ENCODE data around the gene OR5B12.
"Not testable (repeated sequence)": the region's sequence is repeated elsewhere in the genome, so short reads cannot be mapped to it uniquely, and the experiment has no call there.

The OR5B12 gene

DNA sequence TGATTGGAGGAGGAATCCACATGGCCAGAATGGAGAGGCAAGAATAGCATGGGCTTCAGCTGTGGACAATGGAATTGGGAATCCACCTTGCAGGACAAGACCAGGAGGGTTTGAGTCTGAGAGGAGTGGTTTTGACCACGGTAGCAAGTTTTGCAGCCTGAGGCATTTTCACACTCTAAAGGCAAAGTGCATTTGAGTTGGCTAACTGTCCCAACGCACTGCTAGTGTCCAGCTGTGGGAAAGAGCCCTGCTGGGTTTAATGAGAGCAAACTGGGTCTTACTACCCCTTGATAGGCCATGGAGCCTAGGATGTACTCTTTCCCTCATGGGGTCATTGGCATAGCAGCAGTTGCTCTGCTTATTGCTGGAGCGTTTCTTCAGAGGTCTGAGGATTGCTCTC lies 14.0 kb downstream of the OR5B12 start, which contains the start of gene OR5B2:
TSS of gene OR5B2 (minus strand) at position 101 of the 400 bp plus-strand sequence. CDS start 4,860 bp downstream, outside the sequence.
- CTCF ChIA-PET = no interaction called here
- POLR2A ChIA-PET (ENCODE audit: low non-redundant PET) = no interaction called here
- no peak within 1 kb of the TSS for H3K27ac ChIP-seq
- no peak for DNase-seq (ENCODE audit: low spot score)
- TF ChIP-seq CTCF (conservative IDR thresholded peaks at IDR 0.05; ENCODE audit: low read depth) = no peak

GRCh38 chr11:58406774-58407173 lies 35.3 kb downstream of the OR5B12 start, which contains the start of gene OR5B3:
OR5B3 (minus strand) TSS chr11:58406874; CDS start chr11:58403409, 3,465 bp downstream.
- ChIA-PET CTCF (no interaction called here), POLR2A (ENCODE audit: low non-redundant PET) (no interaction called here)
- no peak for TF ChIP-seq CTCF (conservative IDR thresholded peaks at IDR 0.05; ENCODE audit: low read depth)
- H3K27ac ChIP-seq = no peak within 1 kb of the TSS
- no peak for DNase-seq (ENCODE audit: low spot score)

GRCh38 chr11:58399622-58400021 lies 42.4 kb downstream of the OR5B12 start:
- DNase-seq (ENCODE audit: low spot score); POLR2A ChIA-PET (ENCODE audit: low non-redundant PET); CTCF ChIA-PET; H3K27ac ChIP-seq: not testable (repeated sequence)

DNA sequence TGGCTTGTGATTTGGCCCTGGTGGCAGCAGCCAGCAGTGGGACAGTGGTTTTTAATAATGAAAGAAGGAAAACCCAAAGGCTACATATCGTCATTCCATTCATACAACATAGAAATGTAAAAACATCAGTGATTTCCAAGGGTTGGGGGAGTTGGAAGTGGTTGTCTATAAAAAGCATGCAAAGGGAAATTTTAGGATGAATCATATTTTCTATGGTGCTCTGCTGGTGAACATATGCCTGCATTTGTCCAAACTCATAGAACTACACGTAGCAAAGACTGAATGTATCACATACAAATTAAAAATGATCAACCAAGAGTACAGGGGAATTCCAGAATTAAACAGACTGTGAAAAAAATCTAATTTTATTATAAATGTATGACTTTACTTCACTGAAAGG lies 46.5 kb downstream of the OR5B12 start:
- TF ChIP-seq CTCF (conservative IDR thresholded peaks at IDR 0.05; ENCODE audit: low read depth) = no peak
- ChIA-PET POLR2A (ENCODE audit: low non-redundant PET) (no interaction called here), CTCF (interaction anchor here (0.6 kb wide), 1 partner anchor 111 kb away, joined by 3 read pairs; no protein-coding TSS in a partner anchor)
- no peak for DNase-seq (ENCODE audit: low spot score)
- no peak overlapping the region for H3K27ac ChIP-seq

GRCh38 chr11:58394195-58394594 lies 47.8 kb downstream of the OR5B12 start:
- no peak overlapping the region for H3K27ac ChIP-seq
- DNase-seq (ENCODE audit: low spot score) = peak; percentile 63
- POLR2A ChIA-PET (ENCODE audit: low non-redundant PET) = no interaction called here
- TF ChIP-seq CTCF (conservative IDR thresholded peaks at IDR 0.05; ENCODE audit: low read depth) = no peak
- CTCF ChIA-PET = no interaction called here

GRCh38 chr11:58392746-58393145 lies 49.3 kb downstream of the OR5B12 start:
- POLR2A ChIA-PET (ENCODE audit: low non-redundant PET) = no interaction called here
- CTCF ChIA-PET = interaction anchor here (0.6 kb wide), 1 partner anchor 189 kb away, joined by 3 read pairs; no protein-coding TSS in a partner anchor

GRCh38 chr11:58391879-58392278 lies 50.2 kb downstream of the OR5B12 start:
- CTCF ChIA-PET = no interaction called here
- no peak for DNase-seq (ENCODE audit: low spot score)
- POLR2A ChIA-PET (ENCODE audit: low non-redundant PET) = no interaction called here
- TF ChIP-seq CTCF (conservative IDR thresholded peaks at IDR 0.05; ENCODE audit: low read depth) = no peak
- no peak overlapping the region for H3K27ac ChIP-seq

More at GRCh38 chr11:58392746-58393145, 49.3 kb downstream of the OR5B12 start:
- no peak for TF ChIP-seq CTCF (conservative IDR thresholded peaks at IDR 0.05; ENCODE audit: low read depth)
- peak; percentile 7 for DNase-seq (ENCODE audit: low spot score)
- H3K27ac ChIP-seq = no peak overlapping the region
